H7 (cell line): ENCODE measurements around the gene PKD1L1. TPM values are rescaled to one million over a fixed set of nuclear protein-coding genes. Genes with fewer than 3 reads are reported as not detected.

Experiments
- DNase-seq: peaks from one replicate; pipeline ENCODE4 v3.0.0; 2012
- H3K27me3 ChIP-seq: 2 replicates; pipeline ENCODE4 v1.6.0; 2011; ENCODE audit warnings: mild to moderate bottlenecking, low read length; ENCODE audit not compliant: control insufficient read depth, insufficient read depth
- H3K36me3 ChIP-seq: replicated peaks from 2 replicates; pipeline ENCODE4 v1.5.1; 2011; ENCODE audit warnings: low read length; ENCODE audit not compliant: control insufficient read depth, insufficient read depth
- H3K4me3 ChIP-seq: 2 replicates; pipeline ENCODE4 v1.5.1; 2011; ENCODE audit warnings: low read depth, mild to moderate bottlenecking, control low read depth, low read length, moderate library complexity; ENCODE audit not compliant: insufficient read depth
- total RNA-seq: library from RNA; depleted of rRNA; stranded (reverse); fragments of >200 nt; shearing (Covaris generic); gene quantifications from 2 replicates; pipeline ENCODE4 v1.2.3, GENCODE V29; 2014; rRNA removed

The PKD1L1 gene
- total RNA-seq, 1 experiment from 2014 or later: 0.07 TPM

DNA sequence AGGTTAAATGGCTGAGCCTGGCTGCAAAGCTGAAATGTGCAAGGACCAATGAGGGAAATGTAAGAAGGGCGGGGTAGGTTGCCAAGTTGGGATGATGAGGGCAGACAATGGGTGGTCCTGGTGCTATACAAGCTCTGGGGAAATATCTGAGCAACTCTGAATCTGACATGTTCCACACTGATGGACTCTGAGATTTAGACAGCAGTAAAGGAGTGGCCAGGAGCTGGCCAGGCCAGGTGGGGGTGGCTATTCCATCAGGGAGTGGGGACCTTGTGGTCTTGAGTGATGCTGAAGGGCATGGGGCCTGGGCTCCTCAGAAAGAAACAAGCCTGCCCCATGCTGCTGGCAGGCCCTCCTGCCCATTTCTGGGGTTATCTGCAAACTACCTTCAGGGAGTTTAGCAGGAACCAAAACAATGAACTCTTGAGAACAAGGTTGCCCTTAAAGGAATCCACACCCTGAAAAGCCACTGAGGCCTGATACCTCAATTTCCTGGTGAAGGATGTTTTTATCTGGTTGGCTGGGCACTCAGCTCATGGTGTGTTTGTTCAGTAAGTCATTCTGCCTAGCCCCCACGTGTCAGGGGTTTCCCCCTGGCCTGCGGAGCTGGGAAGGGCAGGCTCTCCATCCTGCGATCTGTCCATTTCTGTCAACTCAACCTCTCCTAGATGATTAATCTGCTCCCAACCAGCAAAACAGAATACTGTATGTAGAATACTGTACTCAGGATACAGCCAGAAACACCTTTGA, 223.1 kb downstream of the PKD1L1 start:
- H3K4me3 ChIP-seq: no peak overlapping the region
- no peaks in the 10 kb centered on the region for H3K36me3 ChIP-seq
- no peaks in the 10 kb centered on the region for H3K27me3 ChIP-seq
- DNase-seq: no peak

Other genes starting within 250 kb of the PKD1L1 start
- gene HUS1, start 31.1 kb upstream of the PKD1L1 start, total RNA-seq: 12.2 and 15.9 TPM in 2 replicates
- not detected in 2 replicates for gene SUN3, start 80.6 kb upstream of the PKD1L1 start, total RNA-seq
- 0.35 and 0.85 TPM in 2 replicates for gene C7orf57, start 87.1 kb upstream of the PKD1L1 start, total RNA-seq
- 32.7 and 46.1 TPM in 2 replicates for gene UPP1, start 140.8 kb upstream of the PKD1L1 start, total RNA-seq
- not detected in 2 replicates for gene ABCA13, start 223.0 kb upstream of the PKD1L1 start, total RNA-seq